Right lobe of liver (tissue), 6 donors: ENCODE measurements around the gene EEF2K. TPM values are rescaled to one million over a fixed set of nuclear protein-coding genes. Genes with fewer than 3 reads are reported as not detected.

Source experiments
- ATAC-seq, 4 donors: fragments of 200-7000 bp; cut with Tn5 transposase; one replicate each; pipeline ENCODE4 v1.9.1; 2020; ENCODE audit warnings: mild to moderate bottlenecking in 4 of 4, moderate library complexity in 4 of 4
- DNase-seq, 3 donors: peaks; one replicate each; pipeline ENCODE4 v3.0.0-alpha.2; 2020
- H3K27ac ChIP-seq, 3 donors: fragments of 200-600 bp; one replicate each; pipeline ENCODE4 v1.8.0; 2022
- H3K27me3 ChIP-seq, 2 donors: fragments of 200-600 bp; one replicate each; pipeline ENCODE4 v1.8.0; 2022
- H3K36me3 ChIP-seq, 4 donors: fragments of 200-600 bp; sonication (generic) in 1 of 4; one replicate each; pipeline versions ENCODE4 v1.5.1 to v1.8.0; 2017 to 2022; ENCODE audit warnings: control low read depth in 1 of 4
- H3K4me1 ChIP-seq, 4 donors: fragments of 200-600 bp; sonication (generic) in 1 of 4; one replicate each; pipeline versions ENCODE4 v1.5.1 to v1.8.0; 2017 to 2022; ENCODE audit warnings: control low read depth in 1 of 4
- H3K4me3 ChIP-seq, 3 donors: fragments of 200-600 bp; one replicate each; pipeline ENCODE4 v1.8.0; 2022
- H3K9me3 ChIP-seq, 4 donors: fragments of 200-600 bp; sonication (generic) in 1 of 4; one replicate each; pipeline versions ENCODE4 v1.5.1 to v1.8.0; 2017 to 2022; ENCODE audit warnings: control low read depth in 1 of 4
- POLR2A ChIP-seq: fragments of 450-650 bp; IDR thresholded peaks from one replicate; pipeline ENCODE4 v1.6.1; 2017; ENCODE audit warnings: antibody characterized with exemption, mild to moderate bottlenecking
- WGBS: methylation state at CpG from one replicate; pipeline ENCODE4 v1.1.6; 2018; ENCODE audit warnings: low coverage, low lambda C conversion rate; ENCODE audit not compliant: insufficient coverage; ENCODE audit errors: missing lambda C conversion rate; 5-methylcytosine and 5-hydroxymethylcytosine counted together
- intact Hi-C, 2 donors: fragments of 100-400 bp; cut with DNase I; formaldehyde crosslinking; loops; one replicate each; pipeline versions ENCODE4 v1.11.2 to v1.14.1; 2022
- total RNA-seq, 6 experiments: library from RNA; depleted of rRNA in 2 of 6; stranded (reverse); fragments of >200 nt in 2 of 6; fragmentation: NEBNext Ultra II Directional in 3 of 6; extraction: Animal tissue kit (Norgen Biotek cat#: 25700) in 3 of 6; gene quantifications; one replicate each; pipeline versions ENCODE4 v1.1.0 to v1.2.4, GENCODE V29; 2016 to 2023
- TF ChIP-seq, protein P1 (sequence below), 4 donors: fragments of 200-600 bp in 3 of 4; fragments of 450-650 bp in 1 of 4; IDR thresholded peaks; one replicate each; pipeline versions ENCODE4 v1.5.1 to v1.8.0; 2016 to 2022; ENCODE audit warnings: antibody characterized with exemption in 4 of 4, mild to moderate bottlenecking in 2 of 4
- donor health status: DM: no; HTN: yes; CAD: no.
- donor health status: DM: no; HTN: no; CAD: no.
- donor health status: DM: no; HTN: no; CAD: no.
- donor health status: DM: no; HTN: yes; CAD: no.
- donor health status: DM: no; HTN: yes; CAD: no.

The EEF2K gene
- total RNA-seq, 6 experiments from 2014 or later: 10.0 to 17.5 (median 11.5) TPM

DNA sequence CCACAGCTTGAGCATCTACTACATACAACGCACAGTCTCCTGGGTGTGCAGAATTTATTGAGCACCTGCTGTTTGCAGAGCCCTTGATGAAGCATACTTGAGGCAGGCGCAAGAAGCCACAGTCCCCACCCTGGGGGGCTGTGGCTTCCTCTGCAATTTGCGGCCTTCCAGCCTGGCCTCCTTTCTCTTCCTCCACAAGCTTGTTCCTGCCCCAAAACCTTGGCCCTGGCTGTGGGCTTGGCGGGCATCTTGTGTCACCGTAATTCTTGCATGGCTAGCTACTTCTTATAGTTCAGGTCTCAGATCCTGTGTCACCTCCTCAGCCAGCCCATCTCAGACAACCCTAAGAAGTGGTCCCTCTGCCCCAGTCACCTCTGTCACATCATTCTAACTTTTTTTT lies 47.2 kb downstream of the EEF2K start:
- intact Hi-C loops: no loop called here
- no peak for ATAC-seq
- Histone ChIP-seq H3K4me3 (no peak overlapping the region), H3K36me3 (peaks cover 0 to 37% (median 19%) of the 10 kb centered on the region in 4 donors), H3K27me3 (no peaks in the 10 kb centered on the region), H3K9me3 (no peaks in the 10 kb centered on the region), H3K27ac (no peak overlapping the region), H3K4me1 (no peaks in the 10 kb centered on the region)
- DNase-seq: no peak
- TF ChIP-seq POLR2A: no peak
- TF ChIP-seq, protein P1, sequence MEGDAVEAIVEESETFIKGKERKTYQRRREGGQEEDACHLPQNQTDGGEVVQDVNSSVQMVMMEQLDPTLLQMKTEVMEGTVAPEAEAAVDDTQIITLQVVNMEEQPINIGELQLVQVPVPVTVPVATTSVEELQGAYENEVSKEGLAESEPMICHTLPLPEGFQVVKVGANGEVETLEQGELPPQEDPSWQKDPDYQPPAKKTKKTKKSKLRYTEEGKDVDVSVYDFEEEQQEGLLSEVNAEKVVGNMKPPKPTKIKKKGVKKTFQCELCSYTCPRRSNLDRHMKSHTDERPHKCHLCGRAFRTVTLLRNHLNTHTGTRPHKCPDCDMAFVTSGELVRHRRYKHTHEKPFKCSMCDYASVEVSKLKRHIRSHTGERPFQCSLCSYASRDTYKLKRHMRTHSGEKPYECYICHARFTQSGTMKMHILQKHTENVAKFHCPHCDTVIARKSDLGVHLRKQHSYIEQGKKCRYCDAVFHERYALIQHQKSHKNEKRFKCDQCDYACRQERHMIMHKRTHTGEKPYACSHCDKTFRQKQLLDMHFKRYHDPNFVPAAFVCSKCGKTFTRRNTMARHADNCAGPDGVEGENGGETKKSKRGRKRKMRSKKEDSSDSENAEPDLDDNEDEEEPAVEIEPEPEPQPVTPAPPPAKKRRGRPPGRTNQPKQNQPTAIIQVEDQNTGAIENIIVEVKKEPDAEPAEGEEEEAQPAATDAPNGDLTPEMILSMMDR (IDR thresholded peaks at IDR 0.05): no peak
- 100% methylated on average over 1 of the region's 5 CpGs for WGBS

DNA sequence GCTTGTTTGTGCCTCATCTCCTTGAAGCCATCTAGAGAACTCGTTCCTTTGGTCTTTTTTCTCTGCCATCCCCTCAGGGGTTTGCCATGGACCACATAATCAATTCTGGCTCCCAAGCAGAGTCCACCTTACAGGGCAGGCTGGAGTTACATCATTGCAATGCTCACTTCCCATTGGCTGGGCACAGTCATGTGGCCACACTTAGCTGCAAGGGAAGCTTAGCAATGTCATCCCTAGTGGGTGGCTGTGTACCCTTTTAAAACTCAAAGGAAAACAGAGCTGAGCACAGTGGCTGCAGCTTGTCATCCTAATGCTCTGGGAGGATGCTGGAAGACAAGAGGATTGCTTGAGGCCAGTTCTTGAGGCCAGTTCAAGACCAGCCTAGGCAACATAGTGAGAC lies 49.3 kb downstream of the EEF2K start:
- Histone ChIP-seq H3K27ac (no peak overlapping the region), H3K36me3 (peaks cover 0 to 51% (median 28%) of the 10 kb centered on the region in 4 donors), H3K4me3 (no peak overlapping the region), H3K9me3 (no peaks in the 10 kb centered on the region), H3K4me1 (no peaks in the 10 kb centered on the region), H3K27me3 (no peaks in the 10 kb centered on the region)
- WGBS: no CpG with 5 or more reads among the region's 1 CpG
- intact Hi-C loops: no loop called here
- ATAC-seq (no peak), DNase-seq (no peak)
- TF ChIP-seq POLR2A: no peak
- TF ChIP-seq, protein P1 (IDR thresholded peaks at IDR 0.05): no peak

DNA sequence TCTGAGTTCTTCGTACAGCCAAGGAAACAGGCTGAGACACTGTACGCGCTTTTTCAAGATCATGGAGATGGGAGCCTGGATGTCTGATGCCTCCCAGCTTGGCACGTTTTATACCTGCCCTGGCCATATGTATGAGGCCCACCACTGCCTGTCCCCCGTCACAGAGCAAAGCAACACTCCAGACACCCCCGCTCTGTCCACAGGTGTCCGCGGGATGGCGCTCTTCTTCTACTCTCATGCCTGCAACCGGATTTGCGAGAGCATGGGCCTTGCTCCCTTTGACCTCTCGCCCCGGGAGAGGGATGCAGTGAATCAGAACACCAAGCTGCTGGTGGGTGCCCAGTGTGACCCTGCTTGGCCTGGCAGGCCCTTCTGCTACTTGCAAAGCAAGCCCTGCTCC lies 51.4 kb downstream of the EEF2K start:
- H3K27me3 ChIP-seq: no peaks in the 10 kb centered on the region
- ATAC-seq (no peak), DNase-seq (no peak)
- H3K27ac ChIP-seq: no peak overlapping the region
- H3K4me3 ChIP-seq: no peak overlapping the region
- H3K36me3 ChIP-seq: peaks cover 0 to 45% (median 27%) of the 10 kb centered on the region in 4 donors
- H3K4me1 ChIP-seq: no peaks in the 10 kb centered on the region
- TF ChIP-seq POLR2A: no peak
- TF ChIP-seq, protein P1 (IDR thresholded peaks at IDR 0.05): no peak
- H3K9me3 ChIP-seq: no peaks in the 10 kb centered on the region
- intact Hi-C loops: no loop called here
- WGBS: 91% methylated on average over 12 of the region's 13 CpGs

GRCh38 chr16:22260490-22260889 lies 54.4 kb downstream of the EEF2K start:
- ATAC-seq (no peak), DNase-seq (no peak)
- no peak for TF ChIP-seq POLR2A
- TF ChIP-seq, protein P1 (IDR thresholded peaks at IDR 0.05): no peak
- 100% methylated on average over 1 of the region's 3 CpGs for WGBS
- Histone ChIP-seq H3K27ac (no peak overlapping the region), H3K36me3 (peaks cover 0 to 50% (median 28%) of the 10 kb centered on the region in 4 donors), H3K27me3 (no peaks in the 10 kb centered on the region), H3K4me3 (no peak overlapping the region), H3K4me1 (no peaks in the 10 kb centered on the region), H3K9me3 (no peaks in the 10 kb centered on the region)
- intact Hi-C loops: no loop called here

- Histone ChIP-seq H3K27me3 (no peaks in the 10 kb centered on the region), H3K9me3 (no peaks in the 10 kb centered on the region), H3K4me3 (no peak overlapping the region), H3K4me1 (no peaks in the 10 kb centered on the region), H3K36me3 (peaks cover 0 to 54% (median 20%) of the 10 kb centered on the region in 4 donors), H3K27ac (no peak overlapping the region)
- DNase-seq (no peak), ATAC-seq (no peak)
- intact Hi-C loops: no loop called here
- TF ChIP-seq, protein P1 (IDR thresholded peaks at IDR 0.05): no peak
- no peak for TF ChIP-seq POLR2A
- 65% methylated on average over 4 of the region's 4 CpGs for WGBS
These were observed 56.4 kb downstream of the EEF2K start for GRCh38 chr16:22262460-22262859.
